CD4-positive, alpha-beta T cell treated with Interleukin-12 subunit alpha and Interleukin-12 subunit beta, for 1 hour (primary cell): ENCODE data around the gene SIGMAR1.

Experiments
- DNase-seq: peaks from one replicate; pipeline ENCODE4 v3.0.0-alpha.2; 2020

The SIGMAR1 gene

DNA sequence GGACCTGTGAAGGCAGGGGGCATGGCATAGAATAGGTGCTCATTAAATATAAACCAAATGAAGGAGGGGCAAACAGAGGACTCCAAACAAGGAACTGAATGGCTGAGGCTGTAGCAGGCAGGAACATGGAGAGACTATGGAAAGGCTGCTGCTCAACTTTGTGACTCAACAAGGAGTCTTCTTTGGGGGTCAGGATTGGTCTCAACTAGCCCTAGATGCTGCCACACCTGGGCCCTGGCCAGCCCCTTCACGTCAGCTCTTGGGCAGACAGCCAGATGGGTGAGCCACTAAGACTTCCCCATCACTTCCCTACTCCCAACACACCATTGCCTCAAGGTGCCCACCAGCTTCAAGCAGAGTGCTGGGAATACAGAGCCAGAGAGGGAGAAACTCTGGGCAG, 36.7 kb downstream of the SIGMAR1 start:
- DNase-seq = no peak

DNA sequence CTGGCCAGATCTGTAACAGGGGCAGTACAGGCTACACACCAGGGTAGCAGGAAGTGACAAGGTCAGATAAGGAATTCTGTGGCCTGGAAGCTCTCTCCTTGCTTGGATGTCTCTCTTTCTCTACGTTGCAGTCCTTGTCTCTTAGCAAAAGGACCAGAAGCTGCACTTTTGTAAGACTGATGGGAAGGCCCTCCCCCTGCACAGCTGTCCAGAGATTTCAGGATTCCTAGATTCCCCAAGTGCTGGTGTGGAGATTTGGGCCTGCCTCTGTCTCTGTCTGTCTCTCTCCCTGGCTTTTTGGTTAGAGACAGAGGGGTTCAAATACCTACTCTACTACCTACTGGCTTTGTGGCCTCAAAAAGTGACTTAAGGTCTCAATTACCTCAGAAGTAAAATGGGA, 38.0 kb downstream of the SIGMAR1 start:
- DNase-seq = no peak

DNA sequence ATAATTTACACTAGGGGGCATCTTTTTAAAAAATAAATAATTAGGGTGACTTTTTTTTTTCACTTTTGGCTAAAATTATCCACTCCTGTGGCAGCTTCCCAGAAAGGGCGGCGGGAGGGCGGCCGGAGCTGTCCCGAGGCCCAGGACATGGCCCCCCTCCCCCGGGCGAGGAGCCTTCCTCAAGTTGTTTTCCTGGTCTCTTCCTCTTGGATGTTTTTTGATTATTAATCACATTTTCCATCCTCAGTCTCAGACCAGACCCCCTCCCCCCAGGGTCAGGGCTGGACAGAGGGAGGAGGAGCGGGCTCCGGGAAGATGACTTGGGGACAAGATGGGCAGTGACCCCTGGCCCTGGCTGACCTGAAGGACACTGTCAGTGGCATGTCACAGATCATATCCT, 43.4 kb downstream of the SIGMAR1 start:
- no peak for DNase-seq

DNA sequence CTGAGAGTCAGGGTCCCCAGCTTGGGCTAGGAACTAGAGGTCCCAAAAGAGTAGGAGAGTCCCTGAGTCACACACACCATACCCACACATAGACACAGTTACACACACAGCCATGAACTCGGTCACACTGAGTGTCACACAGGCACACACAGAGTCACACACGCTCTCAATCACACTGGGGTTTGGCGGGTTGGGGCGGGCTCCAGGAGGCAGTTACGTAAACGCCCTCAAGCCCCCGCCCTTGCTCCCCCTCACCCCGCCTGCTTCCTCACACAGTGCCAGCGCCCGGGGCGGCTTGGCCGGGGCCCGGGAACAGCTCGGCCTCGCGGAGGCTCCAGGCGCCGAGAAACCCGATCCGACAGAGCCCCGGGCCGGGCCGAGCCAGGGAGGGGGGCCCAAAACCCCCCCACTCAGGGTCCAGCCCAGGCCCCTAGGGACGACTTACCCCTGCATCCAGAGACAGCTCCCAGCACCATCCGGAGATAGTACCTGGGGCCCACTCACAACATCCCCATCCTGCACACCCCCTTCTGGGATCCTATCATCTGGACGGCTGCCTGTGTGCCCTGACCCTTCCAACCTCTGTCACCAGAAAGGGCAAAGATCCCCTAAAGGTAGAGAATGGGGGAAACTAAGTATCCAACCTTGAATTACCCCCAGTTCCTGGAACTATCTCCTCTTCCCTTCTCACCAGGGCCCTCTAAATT, 44.5 kb downstream of the SIGMAR1 start:
- DNase-seq = no peak

DNA sequence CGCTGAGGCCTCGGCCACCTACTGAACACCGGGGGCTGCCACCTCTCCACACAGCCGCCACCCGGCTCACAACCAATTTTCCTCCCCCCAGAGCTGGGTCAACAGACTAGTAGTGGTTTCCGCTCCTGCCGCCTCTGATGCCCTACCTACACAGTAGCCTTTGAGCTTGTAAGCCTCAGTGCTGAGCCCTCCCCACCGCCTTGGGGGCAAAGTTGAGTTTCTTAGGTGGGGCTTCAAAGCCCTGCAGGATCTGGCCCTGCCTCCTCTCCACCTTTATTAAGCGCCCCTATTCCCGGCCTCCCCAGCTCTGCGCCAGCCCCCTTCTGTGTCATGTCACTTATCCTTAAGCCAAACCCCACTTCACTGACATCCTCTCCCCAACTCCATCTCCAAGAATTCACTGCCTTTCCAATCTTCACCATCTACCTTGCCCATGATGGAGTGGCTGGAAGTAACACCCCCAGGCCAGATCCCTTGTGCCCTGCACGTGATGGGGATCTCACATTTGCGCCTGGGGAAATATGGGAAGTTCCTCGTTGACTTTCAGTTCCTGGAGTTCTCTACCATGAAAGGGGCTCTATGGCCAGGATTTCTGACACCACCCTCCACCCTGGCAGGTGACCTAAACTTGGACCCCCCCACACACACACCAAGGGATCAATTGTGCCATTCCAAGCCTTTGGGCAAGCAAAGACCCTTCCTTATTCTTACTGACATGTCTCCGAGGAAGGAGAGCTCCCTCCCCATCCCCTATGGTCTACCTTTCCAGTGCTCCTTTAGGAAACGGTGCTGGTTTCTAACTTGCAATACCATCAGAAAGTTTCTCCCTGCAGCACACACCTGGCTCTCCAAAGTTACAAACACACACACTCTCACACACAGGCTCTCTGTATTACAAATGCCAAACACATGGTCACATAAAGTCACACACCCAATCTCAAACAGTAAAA, 45.4 kb downstream of the SIGMAR1 start:
- DNase-seq = no peak

DNA sequence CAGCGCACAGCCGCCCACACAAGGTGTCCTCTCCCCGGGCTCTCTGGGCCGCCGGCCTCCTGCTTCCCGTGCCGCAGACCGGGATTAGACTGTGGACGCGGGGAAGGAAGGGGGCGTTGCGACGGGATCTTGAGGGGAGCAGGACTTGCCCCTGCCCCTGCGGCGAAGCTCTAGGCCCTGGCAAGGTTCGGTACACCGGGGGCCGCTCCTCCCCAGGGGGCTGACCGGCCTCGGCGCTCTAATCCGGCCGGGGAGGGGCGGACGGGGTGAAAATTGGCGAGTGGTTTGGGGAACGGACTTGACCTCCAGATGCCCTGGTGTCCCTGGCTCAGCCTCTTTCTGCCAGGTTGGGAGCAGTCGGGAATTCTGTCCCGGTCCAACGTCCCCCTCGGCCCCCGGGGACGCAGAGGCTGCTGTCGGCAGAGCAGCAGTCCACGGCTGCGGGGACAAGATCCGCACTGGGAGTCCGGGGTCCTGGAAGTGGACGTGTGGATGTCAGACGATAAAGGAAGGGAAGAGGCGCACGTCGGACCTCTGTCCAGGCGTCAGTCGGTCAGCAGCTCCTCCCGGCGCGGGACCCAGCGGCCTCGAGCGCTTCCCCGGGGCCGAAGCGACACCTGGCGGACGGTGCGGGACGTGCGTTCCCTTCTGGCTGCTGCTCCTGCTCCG, 46.2 kb downstream of the SIGMAR1 start:
- DNase-seq = peak; percentile 75

DNA sequence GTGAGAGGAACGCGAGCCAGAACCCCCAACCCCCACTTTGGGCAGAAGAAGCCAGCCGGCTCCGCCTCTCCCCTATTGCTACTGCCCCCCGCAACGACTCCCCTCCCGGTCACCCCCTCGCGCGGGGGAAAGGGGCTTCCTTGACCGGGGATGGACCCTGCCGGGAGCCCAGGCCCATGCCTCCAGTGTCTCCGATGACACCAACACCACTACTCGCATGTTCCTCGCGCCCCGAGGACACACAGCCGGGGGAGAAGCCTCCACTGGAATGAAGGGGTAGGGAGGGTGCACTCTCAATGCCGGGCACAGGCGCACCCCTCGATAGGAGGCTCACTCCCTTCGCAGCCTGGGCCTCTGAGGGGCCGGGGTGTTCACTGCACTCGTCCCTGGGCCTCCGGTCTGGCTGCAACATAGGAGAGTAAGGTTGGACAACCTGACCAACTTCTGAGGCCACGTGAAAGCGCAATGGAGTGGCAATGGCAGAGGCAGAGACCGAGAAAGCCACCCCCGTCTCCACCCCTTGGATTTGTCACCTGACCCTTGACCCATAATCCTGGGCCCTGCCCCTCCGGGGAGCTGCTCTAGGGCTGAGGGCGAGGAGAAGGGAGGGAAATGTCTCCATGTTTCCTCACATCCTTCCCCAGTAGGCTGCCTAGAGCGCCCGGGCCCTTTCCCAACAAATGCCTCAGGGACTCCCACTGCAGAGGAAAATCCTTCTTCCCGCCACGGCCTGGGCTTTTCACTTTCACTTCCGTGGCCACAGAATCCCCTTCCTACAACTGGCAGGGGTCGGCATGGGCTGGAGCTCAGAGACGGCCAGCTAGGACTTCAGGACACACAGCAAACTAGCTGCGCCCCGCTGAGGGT, 47.0 kb downstream of the SIGMAR1 start:
- DNase-seq = no peak

DNA sequence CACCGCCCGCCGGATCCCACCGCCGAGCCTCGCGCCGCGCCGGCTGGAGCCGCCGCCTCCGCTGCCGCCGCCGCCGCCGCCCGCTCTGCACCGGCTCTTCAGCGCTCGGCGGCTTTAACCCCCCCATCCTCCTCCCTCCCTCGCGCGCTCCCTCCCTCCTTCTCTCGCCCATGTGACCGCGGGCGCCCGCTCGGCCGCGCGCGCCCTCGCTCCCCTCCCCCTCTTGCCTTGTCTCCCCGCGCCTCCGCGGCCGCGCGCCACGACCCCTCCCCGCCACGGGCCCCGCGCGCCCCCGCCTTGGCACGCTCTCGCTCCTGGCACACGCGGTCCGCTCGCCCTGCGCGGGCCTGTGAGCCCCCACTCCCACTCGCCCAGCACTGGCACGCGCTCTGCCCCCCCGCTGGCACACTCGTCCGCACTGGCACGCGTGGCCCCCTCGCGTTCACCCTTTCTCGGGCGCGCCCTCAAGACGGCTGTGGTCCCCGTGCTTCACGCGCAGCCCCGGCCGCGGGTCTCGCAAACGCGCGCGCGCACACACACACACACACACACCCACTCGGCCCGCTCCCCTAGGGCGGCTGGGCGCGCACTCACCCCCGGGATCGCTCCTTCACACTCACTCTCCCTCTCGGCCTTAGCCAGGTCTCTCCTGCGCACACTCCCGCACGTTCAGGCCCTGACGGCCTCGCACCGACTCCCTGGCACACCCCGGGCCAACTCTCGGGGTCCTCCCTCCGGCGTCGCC, 47.8 kb downstream of the SIGMAR1 start, which contains the start of gene CNTFR:
Gene CNTFR (minus strand): TSS at position 89 of the 745 bp plus-strand sequence. CDS start 20,743 bp downstream, outside the sequence.
- DNase-seq = no peak

DNA sequence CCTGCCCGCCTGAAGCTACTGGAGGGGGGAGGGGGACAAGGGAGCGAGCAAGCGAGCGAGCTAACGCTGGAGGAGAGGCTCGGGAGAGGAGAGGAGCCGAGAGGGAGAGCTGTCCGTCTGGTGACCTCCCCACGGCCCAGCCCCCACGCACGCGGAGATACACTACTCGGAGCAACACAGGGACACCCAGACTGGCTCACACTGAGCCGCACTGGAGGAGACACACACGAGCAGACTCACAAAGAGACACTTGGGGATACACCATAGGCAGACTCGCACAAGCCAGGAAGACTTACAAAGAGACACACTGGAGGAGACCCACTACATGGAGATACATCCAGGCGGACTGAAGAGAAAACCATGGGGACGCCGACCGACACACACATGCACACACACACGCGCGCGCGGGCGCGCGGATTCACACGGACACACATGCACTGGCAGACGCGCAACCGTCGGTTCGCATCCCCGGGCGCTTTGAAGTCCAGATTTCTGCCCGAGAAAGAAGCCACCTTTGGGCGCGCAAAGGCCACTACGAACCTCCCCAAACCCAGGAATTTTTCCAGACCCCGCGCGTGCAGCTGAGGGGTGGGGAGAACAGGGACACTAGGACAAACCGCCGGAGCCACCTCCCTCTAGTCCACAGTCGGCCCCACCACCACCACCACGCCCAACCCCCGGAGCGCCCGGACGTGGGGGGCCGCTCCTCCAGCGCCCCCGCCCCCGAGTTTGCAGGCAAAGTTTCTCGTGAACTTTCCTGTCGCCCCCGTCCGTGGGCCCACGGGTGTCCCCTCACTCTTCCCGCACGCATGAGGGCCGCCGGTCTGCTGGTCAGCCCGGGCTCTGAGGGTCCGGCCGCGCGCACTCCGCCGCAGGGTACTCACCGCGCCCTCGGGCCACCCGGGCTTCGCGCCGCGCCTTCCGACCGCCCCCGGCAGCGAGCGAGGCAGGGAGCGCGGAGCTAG, 48.6 kb downstream of the SIGMAR1 start:
- no peak for DNase-seq

DNA sequence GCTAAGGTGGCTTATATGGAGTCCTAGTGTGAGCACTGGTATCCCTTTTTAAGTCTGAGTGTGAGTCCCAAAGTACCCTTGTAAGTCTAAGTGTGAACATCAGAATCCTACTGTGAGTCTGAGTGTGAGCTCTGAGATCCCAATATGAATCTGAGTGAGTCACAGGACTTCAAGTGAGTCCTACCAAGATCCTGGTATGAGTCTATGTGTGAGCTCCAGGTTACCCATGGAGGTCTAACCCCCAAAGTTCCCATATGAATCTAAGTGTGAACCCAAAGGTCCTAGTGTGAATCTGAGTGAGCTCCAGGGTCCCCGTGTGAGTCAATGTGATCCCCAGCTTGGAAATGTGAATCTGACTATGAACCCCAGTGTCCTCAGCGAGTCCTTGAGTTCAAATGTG, 50.3 kb downstream of the SIGMAR1 start:
- DNase-seq = no peak

DNA sequence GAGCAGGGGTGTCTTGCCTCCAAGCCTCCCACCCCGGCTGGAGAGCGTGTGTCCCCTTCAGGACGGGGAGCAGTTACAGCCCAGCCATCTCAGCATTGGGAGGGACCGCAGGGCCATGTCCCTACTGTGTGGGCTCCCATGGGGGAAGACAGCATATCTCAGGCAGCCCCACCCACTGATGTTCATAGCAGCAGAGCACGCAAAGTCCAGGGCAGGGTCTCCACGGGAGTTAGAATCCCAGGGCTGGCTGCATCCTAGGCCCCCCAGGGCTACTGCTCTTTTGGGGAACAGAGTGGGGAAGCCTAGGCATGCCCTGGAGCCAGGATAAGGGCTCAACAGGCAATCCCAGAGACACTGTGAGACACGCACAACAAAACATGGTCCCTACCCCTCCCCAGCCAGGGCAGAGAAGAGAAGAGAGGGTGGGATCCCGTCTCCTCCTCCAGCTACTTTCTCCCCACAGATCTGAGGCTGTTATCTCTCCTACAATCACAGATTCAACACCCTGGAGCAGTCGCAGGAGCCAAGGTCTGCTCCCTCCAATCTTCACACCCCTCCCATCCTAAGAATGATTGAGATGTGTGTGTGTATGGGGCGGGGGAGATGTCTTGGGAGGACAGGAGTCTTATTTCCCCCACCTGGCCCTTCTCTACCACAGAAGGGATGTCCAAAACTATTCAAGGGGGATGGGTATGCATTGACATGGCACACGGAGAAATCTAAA, 51.5 kb downstream of the SIGMAR1 start:
- no peak for DNase-seq

DNA sequence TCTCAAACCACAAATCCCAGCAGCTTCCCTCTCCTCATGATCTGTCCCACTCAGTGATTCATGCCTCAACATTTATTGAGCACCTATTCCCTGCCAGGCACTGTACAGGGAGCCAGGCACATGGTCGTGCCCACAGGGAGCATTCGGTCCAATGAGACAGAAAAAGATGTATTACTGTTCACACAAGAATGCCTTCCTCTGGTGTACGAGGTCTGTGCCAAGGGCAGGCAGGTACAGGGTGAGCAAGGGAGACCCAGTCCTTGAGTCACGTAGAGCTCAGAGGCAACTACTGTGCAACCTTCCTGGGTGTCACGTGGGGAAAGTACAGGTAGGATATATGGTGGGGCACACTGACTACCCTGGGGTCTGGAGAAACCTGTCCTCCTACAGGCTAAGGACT, 52.6 kb downstream of the SIGMAR1 start:
- no peak for DNase-seq
